Activated CD8-positive, alpha-beta T cell treated with anti-CD3 and anti-CD28 coated beads, Interleukin-2, amount 10 ng/mL, durations not matched to agents 7 days and 5 days (primary cell): ENCODE measurements around the gene FAM3C. TPM values are rescaled to one million over a fixed set of nuclear protein-coding genes. Genes with fewer than 3 reads are reported as not detected.

Experiments
- ATAC-seq: fragments of 150-1000 bp; cut with Tn5 transposase; one replicate; pipeline ENCODE4 v1.10.0; 2021; ENCODE audit warnings: moderate library complexity
- CTCF ChIA-PET: fragments of 350-600 bp; sonication (Branson Sonifier 250); formaldehyde crosslinking; loops from one replicate; lab custom pipeline; 2021; ENCODE audit warnings: antibody characterized with exemption; lab: Charles Lee
- POLR2A ChIA-PET: fragments of 350-600 bp; sonication (Branson Sonifier 250); formaldehyde crosslinking; loops from one replicate; lab custom pipeline; 2021; ENCODE audit warnings: antibody characterized with exemption; lab: Charles Lee
- DNase-seq: peaks from one replicate; pipeline ENCODE4 v3.0.0-alpha.2; 2020
- H3K27ac Mint-ChIP-seq: one replicate; pipeline ENCODE4 v1.8.0; 2021; ENCODE audit warnings: mild to moderate bottlenecking, mixed read lengths
- H3K27me3 Mint-ChIP-seq: one replicate; pipeline ENCODE4 v1.8.0; 2021; ENCODE audit warnings: low read depth, mixed read lengths
- H3K36me3 Mint-ChIP-seq: one replicate; pipeline ENCODE4 v1.8.0; 2021; ENCODE audit warnings: low read depth, mixed read lengths
- H3K4me1 Mint-ChIP-seq: one replicate; pipeline ENCODE4 v1.8.0; 2021; ENCODE audit warnings: low read depth, mixed read lengths
- H3K4me3 Mint-ChIP-seq: one replicate; pipeline ENCODE4 v1.8.0; 2021; ENCODE audit warnings: mild to moderate bottlenecking, mixed read lengths
- H3K9me3 Mint-ChIP-seq: one replicate; pipeline ENCODE4 v1.8.0; 2022; ENCODE audit warnings: mixed read lengths; ENCODE audit not compliant: insufficient read depth
- total RNA-seq, 2 experiments: library from RNA; stranded (reverse); gene quantifications; one replicate each; pipeline ENCODE4 v1.2.3, GENCODE V29; 2021

Gene FAM3C
- total RNA-seq, 2 experiments from 2014 or later, result 18.0 to 18.4 TPM

- peaks cover 7% of the 10 kb centered on the region for H3K27me3 Mint-ChIP-seq
- peaks cover 18% of the 10 kb centered on the region for H3K4me1 Mint-ChIP-seq
- peaks cover 3% of the 10 kb centered on the region for H3K9me3 Mint-ChIP-seq
- no peak overlapping the region for H3K4me3 Mint-ChIP-seq
- no peak for ATAC-seq
- DNase-seq, result no peak
- no peaks in the 10 kb centered on the region for H3K36me3 Mint-ChIP-seq
- POLR2A ChIA-PET, result no interaction called here
- H3K27ac Mint-ChIP-seq, result no peak overlapping the region
- CTCF ChIA-PET, result interaction anchor here (1.7 to 1.8 kb wide), 2 partner anchors 9 to 10 kb away, joined by 4 to 6 read pairs; partner anchors contain the start of gene FAM3C
Measured at GRCh38 chr7:121406944-121407343, 10.8 kb upstream of the FAM3C start.

GRCh38 chr7:121406461-121406860 is 10.4 kb upstream of the FAM3C start:
- DNase-seq (no peak), ATAC-seq (no peak)
- Mint-ChIP-seq H3K27me3 (peaks cover 3% of the 10 kb centered on the region), H3K9me3 (peaks cover 3% of the 10 kb centered on the region), H3K4me3 (no peak overlapping the region), H3K27ac (no peak overlapping the region), H3K4me1 (peaks cover 18% of the 10 kb centered on the region), H3K36me3 (no peaks in the 10 kb centered on the region)
- ChIA-PET CTCF (interaction anchor here (1.7 to 1.8 kb wide), 2 partner anchors 8 to 10 kb away, joined by 4 to 6 read pairs; partner anchors contain the start of gene FAM3C), POLR2A (no interaction called here)

DNA sequence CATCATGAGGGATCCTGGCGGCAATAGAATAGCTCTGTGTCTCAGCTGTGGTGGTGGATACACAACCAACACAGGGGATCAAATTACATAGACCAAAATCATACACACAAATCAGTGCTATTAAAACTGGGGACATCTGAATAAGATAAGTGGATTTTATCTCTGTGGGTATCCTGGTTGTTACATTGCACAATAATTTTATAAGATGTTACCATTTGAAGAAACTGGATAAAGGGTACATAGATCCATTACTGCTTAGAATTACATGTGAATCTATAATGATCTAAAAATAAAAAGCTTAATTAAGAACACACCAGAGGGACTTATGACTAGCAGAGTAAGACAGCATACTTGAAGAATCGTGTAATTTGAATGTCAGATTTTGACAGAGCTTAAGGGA is 8.2 kb upstream of the FAM3C start:
- ChIA-PET POLR2A (interaction anchor here (1.2 kb wide), 1 partner anchor 31 kb away, joined by 3 read pairs; no protein-coding TSS in a partner anchor), CTCF (interaction anchor here (1.2 to 1.3 kb wide), 3 partner anchors 9 to 143 kb away, joined by 3 to 7 read pairs (median 3); partner anchors contain the start of gene FAM3C)
- no peaks in the 10 kb centered on the region for H3K9me3 Mint-ChIP-seq
- ATAC-seq (no peak), DNase-seq (no peak)
- no peaks in the 10 kb centered on the region for H3K36me3 Mint-ChIP-seq
- no peak overlapping the region for H3K27ac Mint-ChIP-seq
- peaks cover 2% of the 10 kb centered on the region for H3K27me3 Mint-ChIP-seq
- H3K4me1 Mint-ChIP-seq, result peaks cover 6% of the 10 kb centered on the region
- no peak overlapping the region for H3K4me3 Mint-ChIP-seq

DNA sequence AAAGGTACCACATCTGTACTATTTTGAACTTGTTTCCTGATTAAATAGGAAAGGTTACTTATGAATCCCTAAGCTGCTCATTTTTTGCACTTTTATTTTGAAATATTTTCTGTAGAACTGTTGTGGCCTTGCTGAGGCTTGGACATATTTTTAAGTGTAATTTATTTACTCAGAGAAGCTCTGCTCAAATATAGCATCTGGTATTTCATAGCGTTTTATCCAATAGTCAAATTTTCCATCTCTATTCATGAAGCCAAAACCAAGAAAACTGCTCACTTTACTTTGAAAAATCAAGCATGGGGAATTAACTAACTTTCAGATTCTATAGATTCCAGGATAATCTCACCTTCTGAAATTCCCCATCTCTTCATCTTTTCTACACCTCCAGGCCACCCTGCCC is 6.6 kb upstream of the FAM3C start:
- Mint-ChIP-seq H3K27ac (no peak overlapping the region), H3K4me1 (peaks cover 6% of the 10 kb centered on the region), H3K9me3 (no peaks in the 10 kb centered on the region), H3K27me3 (peaks cover 2% of the 10 kb centered on the region), H3K36me3 (no peaks in the 10 kb centered on the region), H3K4me3 (no peak overlapping the region)
- ChIA-PET CTCF (no interaction called here), POLR2A (no interaction called here)
- DNase-seq, result no peak
- ATAC-seq, result no peak

GRCh38 chr7:121401896-121402295 is 5.8 kb upstream of the FAM3C start:
- POLR2A ChIA-PET, result no interaction called here
- CTCF ChIA-PET, result no interaction called here
- H3K4me3 Mint-ChIP-seq, result no peak overlapping the region

GRCh38 chr7:121398246-121398645 is 2.1 kb upstream of the FAM3C start:
- no peak overlapping the region for H3K27ac Mint-ChIP-seq
- ChIA-PET POLR2A (no interaction called here), CTCF (interaction anchor here (0.7 to 6.4 kb wide), 12 partner anchors 8 to 410 kb away, joined by 3 to 81 read pairs (median 4); partner anchors contain the start of gene CPED1)
- H3K27me3 Mint-ChIP-seq, result peaks cover 2% of the 10 kb centered on the region
- DNase-seq, result no peak
- H3K4me3 Mint-ChIP-seq, result no peak overlapping the region
- no peaks in the 10 kb centered on the region for H3K9me3 Mint-ChIP-seq
- ATAC-seq, result no peak
- peaks cover 20% of the 10 kb centered on the region for H3K4me1 Mint-ChIP-seq
- peaks cover 4% of the 10 kb centered on the region for H3K36me3 Mint-ChIP-seq

More at GRCh38 chr7:121401896-121402295, 5.8 kb upstream of the FAM3C start:
- no peak overlapping the region for H3K27ac Mint-ChIP-seq
- peaks cover 2% of the 10 kb centered on the region for H3K27me3 Mint-ChIP-seq
- no peaks in the 10 kb centered on the region for H3K36me3 Mint-ChIP-seq
- peaks cover 6% of the 10 kb centered on the region for H3K4me1 Mint-ChIP-seq
- H3K9me3 Mint-ChIP-seq, result no peaks in the 10 kb centered on the region
- ATAC-seq (no peak), DNase-seq (no peak)

GRCh38 chr7:121397822-121398221 is 1.7 kb upstream of the FAM3C start:
- H3K9me3 Mint-ChIP-seq, result peaks cover under 1% of the 10 kb centered on the region
- no peaks in the 10 kb centered on the region for H3K27me3 Mint-ChIP-seq
- POLR2A ChIA-PET, result no interaction called here
- DNase-seq (no peak), ATAC-seq (no peak)
- H3K4me3 Mint-ChIP-seq, result no peak overlapping the region
- no peak overlapping the region for H3K27ac Mint-ChIP-seq
- CTCF ChIA-PET, result interaction anchor here (0.7 to 6.4 kb wide), 18 partner anchors 9 to 409 kb away, joined by 3 to 81 read pairs (median 4); partner anchors contain the start of gene CPED1
- H3K36me3 Mint-ChIP-seq, result peaks cover 6% of the 10 kb centered on the region
- H3K4me1 Mint-ChIP-seq, result peaks cover 20% of the 10 kb centered on the region

DNA sequence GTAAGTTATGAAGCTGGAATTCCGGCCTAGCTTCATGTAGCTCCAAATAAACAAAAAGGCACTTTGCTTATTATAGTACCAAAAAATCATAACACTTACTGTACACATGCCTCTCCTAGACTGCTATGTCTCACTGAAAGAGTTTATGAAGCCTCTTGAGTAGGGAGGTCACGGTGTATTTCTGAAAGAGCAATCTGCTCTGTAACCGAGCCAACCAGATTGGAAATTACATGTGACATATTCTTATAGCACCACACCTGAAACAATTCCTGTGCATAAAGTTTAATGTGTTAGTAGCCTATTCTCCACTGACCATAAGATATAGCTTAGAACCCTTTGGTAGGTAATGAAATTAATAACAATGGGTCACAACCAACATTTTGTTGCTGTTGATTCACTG is 1.3 kb upstream of the FAM3C start:
- no peak for ATAC-seq
- H3K4me1 Mint-ChIP-seq, result peaks cover 22% of the 10 kb centered on the region
- ChIA-PET CTCF (interaction anchor here (0.9 to 6.4 kb wide), 17 partner anchors 9 to 152 kb away, joined by 3 to 81 read pairs (median 8); no protein-coding TSS in a partner anchor), POLR2A (no interaction called here)
- no peaks in the 10 kb centered on the region for H3K27me3 Mint-ChIP-seq
- H3K9me3 Mint-ChIP-seq, result peaks cover 3% of the 10 kb centered on the region
- H3K27ac Mint-ChIP-seq, result no peak overlapping the region
- H3K4me3 Mint-ChIP-seq, result peak overlapping the region; percentile 10
- no peak for DNase-seq
- H3K36me3 Mint-ChIP-seq, result peaks cover 11% of the 10 kb centered on the region

DNA sequence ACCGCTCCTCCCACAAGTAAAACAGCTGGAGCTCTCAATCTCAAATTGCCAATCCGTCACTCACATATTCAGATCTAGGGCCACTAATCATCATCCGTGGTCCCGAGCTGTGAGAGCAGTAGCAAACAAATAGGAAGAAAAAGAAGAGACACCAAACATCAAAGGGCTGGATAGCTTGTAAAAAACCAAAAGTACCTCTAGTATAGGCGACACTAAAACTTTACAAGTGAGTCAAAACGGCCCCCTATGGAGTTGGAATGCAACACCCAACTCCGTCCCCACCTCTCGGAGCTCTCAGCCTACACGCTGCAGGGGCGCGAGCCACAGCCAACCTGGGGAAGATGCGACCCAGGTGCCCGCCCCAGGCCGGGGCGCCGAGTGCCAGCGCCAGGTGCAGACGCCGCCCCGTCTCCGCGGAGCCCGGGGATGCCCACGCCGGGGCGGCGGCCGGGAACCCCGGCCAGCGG is 581 bp downstream of the FAM3C start:
- CTCF ChIA-PET, result interaction anchor here (0.6 to 6.4 kb wide), 23 partner anchors 8 to 287 kb away, joined by 3 to 81 read pairs (median 5); no protein-coding TSS in a partner anchor
- ATAC-seq (peak; percentile 60), DNase-seq (peak; percentile 59)
- Mint-ChIP-seq H3K27me3 (no peaks in the 10 kb centered on the region), H3K4me3 (peak overlapping the region; percentile 80), H3K4me1 (peaks cover 40% of the 10 kb centered on the region), H3K9me3 (peaks cover 3% of the 10 kb centered on the region), H3K27ac (peak overlapping the region; percentile 78), H3K36me3 (peaks cover 21% of the 10 kb centered on the region)
- POLR2A ChIA-PET, result interaction anchor here (0.7 to 1.8 kb wide), 7 partner anchors 9 to 406 kb away, joined by 3 to 6 read pairs (median 5); no protein-coding TSS in a partner anchor

GRCh38 chr7:121394709-121395140 is 1.4 kb downstream of the FAM3C start:
- Mint-ChIP-seq H3K27me3 (no peaks in the 10 kb centered on the region), H3K27ac (no peak overlapping the region), H3K9me3 (peaks cover 3% of the 10 kb centered on the region), H3K4me3 (peak overlapping the region; percentile 20), H3K4me1 (peaks cover 45% of the 10 kb centered on the region), H3K36me3 (peaks cover 27% of the 10 kb centered on the region)
- CTCF ChIA-PET, result interaction anchor here (0.7 to 6.4 kb wide), 13 partner anchors 7 to 287 kb away, joined by 3 to 81 read pairs (median 13); no protein-coding TSS in a partner anchor
- DNase-seq (no peak), ATAC-seq (no peak)
- POLR2A ChIA-PET, result interaction anchor here (1.3 to 1.8 kb wide), 3 partner anchors 25 to 46 kb away, joined by 5 to 6 read pairs (median 5); no protein-coding TSS in a partner anchor

GRCh38 chr7:121393005-121393366 is 3.1 kb downstream of the FAM3C start:
- POLR2A ChIA-PET, result interaction anchor here (1.8 kb wide), 1 partner anchor 48 kb away, joined by 5 read pairs; no protein-coding TSS in a partner anchor
- Mint-ChIP-seq H3K4me1 (peaks cover 48% of the 10 kb centered on the region), H3K27me3 (no peaks in the 10 kb centered on the region), H3K4me3 (no peak overlapping the region), H3K27ac (no peak overlapping the region), H3K9me3 (peaks cover 3% of the 10 kb centered on the region), H3K36me3 (peaks cover 27% of the 10 kb centered on the region)
- CTCF ChIA-PET, result interaction anchor here (1.4 to 6.4 kb wide), 2 partner anchors 26 to 154 kb away, joined by 4 to 60 read pairs; no protein-coding TSS in a partner anchor
- ATAC-seq (no peak), DNase-seq (no peak)
